GM12872 (cell line): ENCODE data around the gene CFLAR.

Experiments
- CTCF ChIP-seq: IDR thresholded peaks from 3 replicates; pipeline ENCODE4 v1.5.1; 2011; ENCODE audit warnings: low read depth, mild to moderate bottlenecking, low read length, moderate library complexity; ENCODE audit not compliant: insufficient read depth

The CFLAR gene

GRCh38 chr2:201090574-201090973 lies 25.4 kb upstream of the CFLAR start:
- no peak for TF ChIP-seq CTCF

DNA sequence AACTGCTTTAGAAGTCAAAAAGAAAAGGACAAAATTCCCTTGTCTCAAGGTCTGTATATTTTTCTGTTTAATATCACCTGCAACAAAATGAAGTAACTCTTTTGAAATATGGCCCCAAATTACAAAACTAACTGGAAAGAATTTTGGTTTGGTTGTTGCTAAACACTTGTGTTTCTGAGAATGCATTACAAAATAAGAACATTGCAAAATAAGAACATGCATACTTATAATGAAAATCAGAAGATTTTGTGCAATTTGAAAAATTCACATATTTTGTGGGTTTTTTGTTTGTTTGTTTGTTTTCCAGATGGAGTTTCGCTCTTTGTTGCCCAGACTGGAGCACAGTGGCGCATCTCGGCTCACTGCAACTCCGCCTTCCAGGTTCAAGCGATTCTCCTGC lies 22.4 kb upstream of the CFLAR start:
- TF ChIP-seq CTCF: no peak

DNA sequence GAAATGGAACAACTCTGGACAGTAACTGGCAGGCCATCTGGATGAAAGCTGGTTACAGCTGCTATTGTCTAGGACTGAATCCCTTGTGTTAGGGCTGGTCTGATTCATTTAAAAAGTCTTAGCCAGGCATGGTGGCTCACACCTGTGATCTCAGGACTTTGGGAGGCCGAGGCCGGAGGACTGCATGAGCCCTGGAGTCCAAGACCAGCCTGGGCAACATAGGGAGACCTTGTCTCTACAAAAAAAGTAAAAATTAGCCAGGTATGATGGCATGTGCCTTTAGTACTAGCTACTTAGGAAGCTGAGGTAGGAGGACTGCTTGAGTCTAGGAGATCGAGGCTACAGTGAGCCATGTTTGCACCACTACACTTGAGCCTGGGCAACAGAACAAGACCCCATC lies 15.5 kb upstream of the CFLAR start:
- no peak for TF ChIP-seq CTCF

- no peak for TF ChIP-seq CTCF
Observed at GRCh38 chr2:201105759-201106158, 10.2 kb upstream of the CFLAR start.

- TF ChIP-seq CTCF: no peak
Observed at GRCh38 chr2:201107624-201108023, 8.3 kb upstream of the CFLAR start.

DNA sequence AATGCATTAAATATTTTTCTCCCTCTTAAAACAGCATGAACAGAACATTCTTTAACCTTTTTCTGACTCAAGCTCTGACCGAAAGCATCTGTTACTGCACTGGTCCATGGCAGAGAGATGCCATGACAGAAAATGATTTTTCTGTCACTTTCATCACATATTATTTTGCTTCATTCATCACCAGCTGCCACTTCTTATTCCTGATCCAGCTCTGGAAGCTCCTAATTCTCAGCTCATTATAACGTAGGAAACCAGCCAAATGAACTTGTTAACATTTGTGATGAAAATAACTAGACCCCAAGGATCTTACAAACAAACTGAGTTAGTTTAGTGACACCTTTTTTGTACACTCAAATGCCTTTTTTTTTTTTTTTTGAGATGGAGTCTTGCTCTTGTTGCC lies 7.6 kb upstream of the CFLAR start:
- no peak for TF ChIP-seq CTCF

DNA sequence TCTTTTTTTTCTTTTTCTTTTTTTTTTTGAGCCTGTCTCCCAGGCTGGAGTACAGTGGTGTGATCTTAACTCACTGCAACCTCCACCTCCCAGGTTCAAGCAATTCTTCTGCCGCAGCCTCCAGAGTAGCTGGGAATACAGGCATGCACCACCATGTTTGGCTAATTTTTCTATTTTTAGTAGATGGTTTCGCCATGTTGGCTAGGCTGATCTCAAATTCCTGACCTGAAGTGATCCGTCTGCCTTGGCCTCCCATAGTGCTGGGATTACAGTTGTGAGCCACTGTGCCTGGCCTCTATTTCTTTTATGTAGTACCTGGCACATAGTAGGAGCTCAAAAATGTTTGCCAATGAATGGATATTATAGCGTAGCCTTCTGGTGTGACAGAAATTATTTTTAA lies 6.8 kb upstream of the CFLAR start:
- no peak for TF ChIP-seq CTCF

GRCh38 chr2:201110615-201111014 lies 5.3 kb upstream of the CFLAR start:
- no peak for TF ChIP-seq CTCF
